Gastroesophageal sphincter (tissue), 4 donors: ENCODE results near the gene KANK4. TPM values are rescaled to one million over a fixed set of nuclear protein-coding genes. Genes with fewer than 3 reads are reported as not detected.
"Not testable (repeated sequence)": the region's sequence is repeated elsewhere in the genome, so short reads cannot be mapped to it uniquely, and the experiment has no call there.

Experiments used
- ATAC-seq: fragments of 150-250 bp; one replicate; pipeline ENCODE4 v1.9.1; 2016; ENCODE audit warnings: mild to moderate bottlenecking, moderate library complexity
- H3K27ac ChIP-seq, 4 donors: fragments of 200-600 bp; sonication (generic) in 3 of 4; 1 replicate in 3 of 4; 2 replicates in 1 of 4; pipeline ENCODE4 v1.5.1; 2016 to 2019
- H3K27me3 ChIP-seq: fragments of 200-600 bp; sonication (generic); one replicate; pipeline ENCODE4 v1.5.1; 2019
- H3K36me3 ChIP-seq, 2 donors: fragments of 200-600 bp; sonication (generic); one replicate each; pipeline ENCODE4 v1.5.1; 2019; ENCODE audit warnings: control low read depth in 1 of 2
- H3K4me1 ChIP-seq, 3 donors: fragments of 200-600 bp; sonication (generic); 1 replicate in 2 of 3; 2 replicates in 1 of 3; pipeline ENCODE4 v1.5.1; 2016 to 2019; ENCODE audit warnings: control low read depth in 2 of 3
- H3K4me3 ChIP-seq, 2 donors: fragments of 200-600 bp; sonication (generic); one replicate each; pipeline ENCODE4 v1.5.1; 2019; ENCODE audit warnings: mild to moderate bottlenecking in 1 of 2, moderate library complexity in 1 of 2
- H3K9me3 ChIP-seq, 3 donors: fragments of 200-600 bp; sonication (generic); one replicate each; pipeline ENCODE4 v1.5.1; 2017 to 2019; ENCODE audit warnings: control low read depth in 2 of 3
- EP300 ChIP-seq: sonication (generic); formaldehyde crosslinking; IDR thresholded peaks from one replicate; pipeline ENCODE4 v1.6.1; 2017; ENCODE audit warnings: antibody characterized with exemption, mild to moderate bottlenecking
- POLR2A ChIP-seq, 2 donors: fragments of 450-650 bp; IDR thresholded peaks; one replicate each; pipeline ENCODE4 v1.6.1; 2017; ENCODE audit warnings: antibody characterized with exemption in 2 of 2, mild to moderate bottlenecking in 2 of 2, moderate library complexity in 1 of 2
- POLR2AphosphoS5 ChIP-seq: sonication (generic); formaldehyde crosslinking; IDR thresholded peaks from one replicate; pipeline ENCODE4 v1.6.1; 2017; ENCODE audit warnings: antibody characterized with exemption
- WGBS, 2 donors: methylation state at CpG; one replicate each; pipeline ENCODE4 v1.1.5; 2018; ENCODE audit warnings: low coverage in 1 of 2; 5-methylcytosine and 5-hydroxymethylcytosine counted together
- total RNA-seq, 4 donors: library from RNA; depleted of rRNA; stranded (reverse); fragments of >200 nt; gene quantifications; one replicate each; pipeline ENCODE4 v1.1.0, GENCODE V29; 2016
- TF ChIP-seq, protein P1 (sequence below), 4 experiments: fragments of 200-600 bp in 2 of 4; fragments of 450-650 bp in 2 of 4; sonication (generic) in 1 of 4; IDR thresholded peaks; one replicate each; pipeline ENCODE4 v1.5.1; 2017 to 2019; ENCODE audit warnings: antibody characterized with exemption in 4 of 4, mild to moderate bottlenecking in 2 of 4, moderate library complexity in 2 of 4

The KANK4 gene
- total RNA-seq, 4 donors from 2014 or later = 0.16 to 0.73 (median 0.29) TPM

DNA sequence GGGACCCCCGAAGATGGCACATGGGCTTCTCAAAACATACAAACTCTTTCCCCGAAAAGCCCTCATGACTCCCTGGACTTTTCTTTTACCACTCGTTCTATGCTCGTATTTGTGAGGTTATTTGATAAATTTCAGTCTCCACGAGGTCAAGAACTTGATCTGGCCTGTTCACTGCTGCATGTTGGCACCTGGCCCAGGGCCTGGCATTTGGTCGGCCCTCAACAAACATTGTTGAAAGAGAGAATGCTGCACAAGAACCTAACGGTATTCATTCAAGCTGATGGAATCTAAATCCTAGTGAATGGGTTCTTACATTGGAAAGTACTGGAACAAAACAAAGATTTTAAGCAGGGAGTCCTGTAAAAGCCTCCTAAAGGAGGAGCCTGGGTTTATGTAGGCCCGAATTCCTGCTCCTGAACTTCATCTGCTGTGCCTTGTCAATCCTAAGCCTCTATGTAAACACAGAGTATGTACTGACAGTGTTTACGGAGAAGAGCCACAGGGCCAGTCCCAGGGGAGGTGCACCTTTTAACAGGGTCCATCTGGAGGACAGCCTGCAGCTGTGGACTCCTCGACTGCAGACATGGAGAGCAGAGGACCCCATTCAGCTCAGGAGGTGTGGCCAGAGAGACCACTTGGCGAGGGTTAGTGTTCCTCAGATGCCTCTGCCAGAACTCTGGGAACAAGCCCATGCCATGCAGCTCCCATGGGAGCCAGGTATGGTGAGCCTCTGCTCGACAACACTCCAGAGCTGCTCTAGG, 77.7 kb downstream of the KANK4 start:
- no peaks in the 10 kb centered on the region for H3K9me3 ChIP-seq
- ATAC-seq = no peak
- H3K27ac ChIP-seq = no peak overlapping the region
- H3K4me1 ChIP-seq = peaks cover 0 to 13% (median 0%) of the 10 kb centered on the region in 3 donors
- no peaks in the 10 kb centered on the region for H3K36me3 ChIP-seq
- H3K4me3 ChIP-seq = no peak overlapping the region
- WGBS, 2 donors = 25 to 26% methylated on average over 7 of the region's 12 CpGs
- H3K27me3 ChIP-seq = no peaks in the 10 kb centered on the region
- TF ChIP-seq, protein P1, sequence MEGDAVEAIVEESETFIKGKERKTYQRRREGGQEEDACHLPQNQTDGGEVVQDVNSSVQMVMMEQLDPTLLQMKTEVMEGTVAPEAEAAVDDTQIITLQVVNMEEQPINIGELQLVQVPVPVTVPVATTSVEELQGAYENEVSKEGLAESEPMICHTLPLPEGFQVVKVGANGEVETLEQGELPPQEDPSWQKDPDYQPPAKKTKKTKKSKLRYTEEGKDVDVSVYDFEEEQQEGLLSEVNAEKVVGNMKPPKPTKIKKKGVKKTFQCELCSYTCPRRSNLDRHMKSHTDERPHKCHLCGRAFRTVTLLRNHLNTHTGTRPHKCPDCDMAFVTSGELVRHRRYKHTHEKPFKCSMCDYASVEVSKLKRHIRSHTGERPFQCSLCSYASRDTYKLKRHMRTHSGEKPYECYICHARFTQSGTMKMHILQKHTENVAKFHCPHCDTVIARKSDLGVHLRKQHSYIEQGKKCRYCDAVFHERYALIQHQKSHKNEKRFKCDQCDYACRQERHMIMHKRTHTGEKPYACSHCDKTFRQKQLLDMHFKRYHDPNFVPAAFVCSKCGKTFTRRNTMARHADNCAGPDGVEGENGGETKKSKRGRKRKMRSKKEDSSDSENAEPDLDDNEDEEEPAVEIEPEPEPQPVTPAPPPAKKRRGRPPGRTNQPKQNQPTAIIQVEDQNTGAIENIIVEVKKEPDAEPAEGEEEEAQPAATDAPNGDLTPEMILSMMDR (IDR thresholded peaks at IDR 0.05) = no peak
- TF ChIP-seq POLR2A (IDR thresholded peaks at IDR 0.05) (no peak), EP300 (no peak), POLR2AphosphoS5 (no peak)

DNA sequence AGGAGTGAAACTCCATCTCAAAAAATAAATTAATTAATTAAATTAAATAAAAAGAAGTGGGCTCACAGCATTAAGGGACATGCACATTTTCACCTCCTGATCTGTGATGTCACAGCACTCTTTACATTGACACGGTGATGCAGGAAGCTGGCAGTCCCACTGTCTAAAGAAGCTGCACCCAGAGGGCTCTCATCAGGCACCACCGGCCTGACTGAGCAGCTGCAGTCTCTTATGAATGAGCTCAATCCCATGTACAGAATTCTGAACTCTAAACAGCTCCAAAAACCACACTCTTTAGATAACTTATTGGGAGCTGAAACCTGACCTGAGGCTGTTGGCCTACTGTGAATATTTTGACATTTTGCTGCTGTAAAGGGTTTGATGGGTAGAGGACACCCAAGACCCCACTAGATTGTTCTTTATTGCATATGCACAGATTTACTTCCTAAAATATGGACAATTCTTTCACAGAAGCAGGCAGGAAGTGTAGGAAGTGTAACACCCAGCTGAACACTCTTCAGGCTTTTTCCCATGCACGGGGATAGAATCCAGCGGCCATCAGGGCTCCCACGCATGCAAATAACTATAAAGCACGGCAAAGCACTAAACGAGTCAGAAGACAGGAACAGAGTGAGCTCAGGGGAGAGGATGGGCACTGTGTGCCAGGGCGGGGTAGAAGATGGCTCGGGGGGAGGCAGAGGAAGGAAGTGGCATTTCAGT, 78.4 kb downstream of the KANK4 start:
- no peak overlapping the region for H3K27ac ChIP-seq

DNA sequence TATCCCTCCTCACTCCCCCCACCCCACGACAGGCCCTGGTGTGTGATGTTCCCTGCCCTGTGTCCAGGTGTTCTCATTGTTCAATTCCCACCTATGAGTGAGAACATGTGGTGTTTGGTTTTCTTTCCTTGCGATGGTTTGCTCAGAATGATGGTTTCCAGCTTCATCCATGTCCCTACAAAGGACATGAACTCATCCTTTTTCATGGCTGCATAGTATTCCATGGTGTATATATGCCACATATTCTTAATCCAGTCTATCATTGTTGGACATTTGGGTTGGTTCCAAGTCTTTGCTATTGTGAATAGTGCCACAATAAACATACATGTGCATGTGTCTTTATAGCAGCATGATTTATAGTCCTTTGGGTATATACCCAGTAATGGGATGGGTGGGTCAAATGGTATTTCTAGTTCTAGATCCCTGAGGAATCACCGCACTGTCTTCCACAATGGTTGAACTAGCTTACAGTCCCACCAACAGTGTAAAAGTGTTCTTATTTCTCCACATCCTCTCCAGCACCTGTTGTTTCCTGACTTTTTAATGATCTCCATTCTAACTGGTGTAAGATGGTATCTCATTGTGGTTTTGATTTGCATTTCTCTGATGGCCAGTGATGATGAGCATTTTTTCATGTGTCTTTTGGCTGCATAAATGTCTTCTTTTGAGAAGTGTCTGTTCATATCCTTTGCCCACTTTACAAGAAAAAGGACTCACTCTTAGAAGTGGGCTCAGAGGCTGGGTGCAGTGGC, 79.4 kb downstream of the KANK4 start:
- not testable (repeated sequence) for ATAC-seq, H3K4me3 ChIP-seq, H3K27ac ChIP-seq, H3K9me3 ChIP-seq, H3K36me3 ChIP-seq, H3K27me3 ChIP-seq
- WGBS, 2 donors = 89 to 92% methylated on average over 2 to 3 of the region's 3 CpGs
- H3K4me1 ChIP-seq = peaks cover 0 to 13% (median 0%) of the 10 kb centered on the region in 3 donors

More for the DNA sequence above, 78.4 kb downstream of the KANK4 start:
- Histone ChIP-seq H3K27me3 (no peaks in the 10 kb centered on the region), H3K4me1 (peaks cover 0 to 13% (median 0%) of the 10 kb centered on the region in 3 donors), H3K9me3 (no peaks in the 10 kb centered on the region), H3K36me3 (no peaks in the 10 kb centered on the region), H3K4me3 (no peak overlapping the region)
- no peak for TF ChIP-seq POLR2AphosphoS5
- TF ChIP-seq, protein P1 (IDR thresholded peaks at IDR 0.05) = no peak
- no peak for TF ChIP-seq POLR2A (IDR thresholded peaks at IDR 0.05)
- no peak for TF ChIP-seq EP300
- 51 to 55% methylated on average over 6 to 8 of the region's 9 CpGs for WGBS, 2 donors
- no peak for ATAC-seq

DNA sequence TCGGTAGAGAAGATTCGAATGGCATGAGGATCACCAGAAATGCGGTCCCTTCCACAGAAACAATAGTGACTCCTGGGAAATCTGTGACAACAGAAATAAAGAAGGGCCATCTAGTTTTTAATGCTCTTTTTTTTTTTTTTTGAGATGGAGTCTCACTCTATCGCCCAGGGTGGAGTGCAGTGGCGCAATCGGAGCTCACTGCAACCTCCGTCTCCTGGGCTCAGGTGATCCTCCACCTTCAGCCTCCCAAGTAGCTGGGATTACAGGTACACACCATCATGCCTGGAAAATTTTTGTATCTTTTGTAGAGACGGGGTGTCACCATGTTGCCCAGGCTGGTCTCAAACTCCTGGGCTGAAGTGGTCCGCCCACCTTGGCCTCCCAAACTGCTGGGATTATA, 80.7 kb downstream of the KANK4 start:
- Histone ChIP-seq H3K9me3 (no peaks in the 10 kb centered on the region), H3K4me3 (no peak overlapping the region), H3K27ac (no peak overlapping the region), H3K36me3 (no peaks in the 10 kb centered on the region), H3K4me1 (peaks cover 0 to 13% (median 0%) of the 10 kb centered on the region in 3 donors), H3K27me3 (no peaks in the 10 kb centered on the region)
- no peak for TF ChIP-seq EP300
- TF ChIP-seq, protein P1 (IDR thresholded peaks at IDR 0.05) = no peak
- no peak for TF ChIP-seq POLR2A (IDR thresholded peaks at IDR 0.05)
- no peak for TF ChIP-seq POLR2AphosphoS5
- whole genome bisulfite sequencing, 2 donors = 76 to 95% methylated on average over 3 to 8 of the region's 9 CpGs
- ATAC-seq = no peak

DNA sequence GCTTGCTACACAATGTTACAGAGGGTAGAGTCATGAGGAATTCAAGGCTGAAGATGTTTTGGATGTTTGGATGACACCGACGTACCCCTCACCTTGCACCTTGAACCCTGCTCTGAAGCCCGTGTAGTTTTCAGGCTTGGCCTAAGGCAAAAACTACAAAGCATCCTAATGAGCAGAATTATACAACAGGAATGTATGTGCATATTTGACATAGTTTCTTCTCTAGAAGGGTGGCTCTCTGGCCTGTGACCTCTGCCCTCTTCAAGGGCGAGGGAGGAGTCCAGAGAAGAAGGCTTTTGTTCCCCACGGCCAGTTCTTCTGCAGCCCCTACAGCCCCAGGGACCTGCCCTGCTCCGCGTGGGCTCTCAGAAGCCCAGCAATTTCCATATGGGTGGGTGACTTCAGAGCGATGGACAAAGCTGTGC, 81.3 kb downstream of the KANK4 start:
- Histone ChIP-seq H3K9me3 (no peaks in the 10 kb centered on the region), H3K27me3 (no peaks in the 10 kb centered on the region), H3K36me3 (no peaks in the 10 kb centered on the region), H3K27ac (no peak overlapping the region), H3K4me3 (no peak overlapping the region), H3K4me1 (peaks cover 0 to 13% (median 0%) of the 10 kb centered on the region in 3 donors)
- TF ChIP-seq POLR2A (IDR thresholded peaks at IDR 0.05) (no peak), EP300 (no peak), POLR2AphosphoS5 (no peak)
- TF ChIP-seq, protein P1 (IDR thresholded peaks at IDR 0.05) = no peak
- 57% methylated on average over 3 of the region's 8 CpGs; no CpG with 5 or more reads in 1 of the 2 donors for WGBS, 2 donors
- ATAC-seq = no peak
